Endometrial microvascular endothelial cells (primary cell): ENCODE results near the gene SHISAL2B. TPM values are rescaled to one million over a fixed set of nuclear protein-coding genes. Genes with fewer than 3 reads are reported as not detected.

Source experiments
- total RNA-seq: library from RNA; depleted of rRNA; stranded (reverse); fragments of >200 nt; gene quantifications from one replicate; pipeline ENCODE4 v1.2.3, GENCODE V29; 2015; ENCODE audit errors: inconsistent ontology term

The SHISAL2B gene
- total RNA-seq, 1 donor from 2014 or later, result not detected

Other genes starting within 250 kb of the SHISAL2B start
- gene RGS7BP, start 184.5 kb upstream of the SHISAL2B start, total RNA-seq, result 7.0 TPM
- 8.5 TPM for gene SREK1IP1, start 78.2 kb downstream of the SHISAL2B start, total RNA-seq
- gene CWC27, start 78.4 kb downstream of the SHISAL2B start, total RNA-seq, result 12.4 TPM